Measurements from ENCODE around the gene SEPTIN11. TPM values are rescaled to one million over a fixed set of nuclear protein-coding genes. Genes with fewer than 3 reads are reported as not detected.

Gene SEPTIN11
- total RNA-seq, 1 experiment from 2014 or later, result 77.3 TPM

DNA sequence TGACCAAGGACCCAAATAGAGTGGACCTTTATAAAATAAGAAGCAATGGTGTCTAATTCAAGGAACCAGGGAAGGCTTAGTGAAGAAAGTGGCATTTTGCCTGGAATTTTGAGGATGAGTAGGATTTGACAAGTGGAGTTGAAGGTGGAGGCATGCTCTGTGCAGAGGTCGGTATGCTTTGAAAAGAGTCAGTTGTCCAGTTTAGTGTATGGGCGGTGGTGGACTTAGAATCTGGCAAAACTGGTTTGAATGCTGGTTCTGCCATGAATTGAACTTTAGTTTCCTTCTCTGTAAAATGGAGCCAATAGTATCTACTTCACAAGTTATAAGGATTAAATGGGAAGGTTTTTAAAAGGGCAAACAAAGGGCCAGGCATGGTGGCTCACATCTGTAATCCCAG lies 29.7 kb downstream of the SEPTIN11 start:
- H3K4me1 Mint-ChIP-seq, result peaks cover 29 to 32% of the 10 kb centered on the region in 2 experiments
- H3K79me1 ChIP-seq (ENCODE audit: insufficient read depth, low read depth, low read length, poor library complexity, severe bottlenecking), result peaks cover 10% of the 10 kb centered on the region
- H2BK5ac ChIP-seq (ENCODE audit: insufficient read length, low read length), result no peak overlapping the region
- no peaks in the 10 kb centered on the region for H3K27me3 Mint-ChIP-seq (ENCODE audit: low read depth)
- H2BK15ac ChIP-seq (ENCODE audit: low read depth, low read length), result no peak overlapping the region
- no peak overlapping the region for H2BK120ac ChIP-seq (ENCODE audit: low read depth, low read length, poor library complexity, severe bottlenecking)
- H2BK12ac ChIP-seq (ENCODE audit: insufficient read length, low read depth, low read length), result no peak overlapping the region
- H3K27ac ChIP-seq (ENCODE audit: insufficient read length, low read depth, low read length), result no peak overlapping the region
- no peak overlapping the region for H3K23ac ChIP-seq (ENCODE audit: insufficient read length, low read depth, low read length)
- no peak overlapping the region for H2AK5ac ChIP-seq (ENCODE audit: insufficient read length, low read length)
- DNase-seq, result no peak
- H3K79me2 ChIP-seq (ENCODE audit: insufficient read depth, low read length), result peaks cover 2% of the 10 kb centered on the region; the same call in 1 of the 2 replicates
- peaks cover 0 to 1% (median 0%) of the 10 kb centered on the region in 3 experiments; a peak in 1 of 7 replicates for H3K36me3 Mint-ChIP-seq (ENCODE audit: insufficient read depth in 1 of 3, low read depth in 3 of 3)
- no peak overlapping the region for H3K56ac ChIP-seq (ENCODE audit: insufficient read length, low read depth, low read length)
- H3K27me3 ChIP-seq (ENCODE audit: insufficient read depth, low read length), result no peaks in the 10 kb centered on the region
- TF ChIP-seq, protein P1, sequence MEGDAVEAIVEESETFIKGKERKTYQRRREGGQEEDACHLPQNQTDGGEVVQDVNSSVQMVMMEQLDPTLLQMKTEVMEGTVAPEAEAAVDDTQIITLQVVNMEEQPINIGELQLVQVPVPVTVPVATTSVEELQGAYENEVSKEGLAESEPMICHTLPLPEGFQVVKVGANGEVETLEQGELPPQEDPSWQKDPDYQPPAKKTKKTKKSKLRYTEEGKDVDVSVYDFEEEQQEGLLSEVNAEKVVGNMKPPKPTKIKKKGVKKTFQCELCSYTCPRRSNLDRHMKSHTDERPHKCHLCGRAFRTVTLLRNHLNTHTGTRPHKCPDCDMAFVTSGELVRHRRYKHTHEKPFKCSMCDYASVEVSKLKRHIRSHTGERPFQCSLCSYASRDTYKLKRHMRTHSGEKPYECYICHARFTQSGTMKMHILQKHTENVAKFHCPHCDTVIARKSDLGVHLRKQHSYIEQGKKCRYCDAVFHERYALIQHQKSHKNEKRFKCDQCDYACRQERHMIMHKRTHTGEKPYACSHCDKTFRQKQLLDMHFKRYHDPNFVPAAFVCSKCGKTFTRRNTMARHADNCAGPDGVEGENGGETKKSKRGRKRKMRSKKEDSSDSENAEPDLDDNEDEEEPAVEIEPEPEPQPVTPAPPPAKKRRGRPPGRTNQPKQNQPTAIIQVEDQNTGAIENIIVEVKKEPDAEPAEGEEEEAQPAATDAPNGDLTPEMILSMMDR (conservative IDR thresholded peaks at IDR 0.05), result no peak
- H4K5ac ChIP-seq (ENCODE audit: insufficient read length, low read depth, low read length), result no peak overlapping the region
- H3K4me1 ChIP-seq (ENCODE audit: insufficient read depth, low read length), result 0 out of 2 replicates have a peak, but pooled peaks cover 6% of the 10 kb centered on the region
- H2AFZ ChIP-seq (ENCODE audit: low read length), result no peak overlapping the region
- H3K14ac ChIP-seq (ENCODE audit: insufficient read depth, low read length), result no peak overlapping the region
- WGBS (ENCODE audit: extremely low coverage, insufficient read length, low lambda C conversion rate), result no CpG with 5 or more reads among the region's 2 CpGs
- H4K20me1 ChIP-seq (ENCODE audit: control insufficient read depth, insufficient read depth, insufficient read length), result no peaks in the 10 kb centered on the region
- no peak overlapping the region for H2BK20ac ChIP-seq (ENCODE audit: low read depth, low read length, poor library complexity, severe bottlenecking)
- H3K27ac Mint-ChIP-seq, result no peak overlapping the region
- no peaks in the 10 kb centered on the region for H3K9me3 ChIP-seq (ENCODE audit: control insufficient read depth, low read depth, low read length)
- no peak overlapping the region for H3K18ac ChIP-seq (ENCODE audit: insufficient read length, low read depth, low read length)
- no peak overlapping the region for H3K4ac ChIP-seq (ENCODE audit: low read depth, low read length)
- no peak overlapping the region for H3K9ac ChIP-seq (ENCODE audit: extremely low read depth, insufficient read length, low read length)
- H4K91ac ChIP-seq (ENCODE audit: insufficient read length, low read depth, low read length), result no peak overlapping the region
- no peak overlapping the region for H3K4me2 ChIP-seq (ENCODE audit: insufficient read depth, insufficient read length, low read length)
- H3K23me2 ChIP-seq (ENCODE audit: insufficient read length, low read depth, low read length, poor library complexity, severe bottlenecking), result no peaks in the 10 kb centered on the region
- no peak overlapping the region for H4K8ac ChIP-seq (replicated peaks; ENCODE audit: insufficient read length, low read depth, low read length)
- H3K9me3 Mint-ChIP-seq, result no peaks in the 10 kb centered on the region
- H3K4me3 Mint-ChIP-seq, result no peak overlapping the region
- H3T11ph ChIP-seq (ENCODE audit: low read length), result no peak overlapping the region

Measured in H9 (cell line).